ENCODE results near the gene SIRT5. TPM values are rescaled to one million over a fixed set of nuclear protein-coding genes. Genes with fewer than 3 reads are reported as not detected.
A peak's percentile ranks its signal among the peaks of the same experiment; 100 is the strongest.

The SIRT5 gene
- polyA plus RNA-seq, 4 donors: 10.9 to 25.7 (median 21.7) TPM

GRCh38 chr6:13550656-13551055 is 23.7 kb upstream of the SIRT5 start:
- DNase-seq (ENCODE audit: low read depth in 4 of 4, low spot score in 3 of 4): no peak

- DNase-seq (ENCODE audit: low read depth in 4 of 4, low spot score in 3 of 4): no peak
These were observed 20.8 kb upstream of the SIRT5 start for GRCh38 chr6:13553646-13554045.

DNA sequence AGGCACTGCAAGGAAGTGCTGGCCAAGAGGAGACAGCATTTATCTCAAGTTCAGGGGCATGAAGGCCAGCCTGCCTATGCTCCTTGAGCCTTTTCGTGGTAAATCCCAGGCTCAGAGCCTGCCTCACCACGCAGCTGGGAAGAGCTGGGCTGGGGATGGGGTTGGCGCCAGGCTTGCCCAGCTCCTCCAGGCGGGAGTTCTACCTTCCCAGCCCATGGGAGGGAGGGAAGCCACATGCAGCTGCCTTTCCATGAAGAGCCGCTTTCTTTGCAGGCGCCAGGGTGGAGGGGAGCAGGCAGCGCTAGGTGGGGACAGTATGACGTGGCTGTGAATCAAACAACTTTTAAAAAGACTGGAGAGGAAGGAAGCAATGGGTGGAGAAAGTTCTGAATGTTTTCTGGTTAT is 19.5 kb upstream of the SIRT5 start:
- no peak for DNase-seq (ENCODE audit: low read depth in 4 of 4, low spot score in 3 of 4)

- no peak for DNase-seq (ENCODE audit: low read depth in 4 of 4, low spot score in 3 of 4)
These were observed 16.6 kb upstream of the SIRT5 start for GRCh38 chr6:13557841-13558240.

GRCh38 chr6:13558718-13559117 is 15.7 kb upstream of the SIRT5 start:
- DNase-seq (ENCODE audit: low read depth in 4 of 4, low spot score in 3 of 4): no peak

GRCh38 chr6:13559251-13559650 is 15.2 kb upstream of the SIRT5 start:
- DNase-seq (ENCODE audit: low read depth in 4 of 4, low spot score in 3 of 4): no peak

GRCh38 chr6:13559968-13560650 is 14.3 kb upstream of the SIRT5 start:
- no peak for DNase-seq (ENCODE audit: low read depth in 4 of 4, low spot score in 3 of 4)

- no peak for DNase-seq (ENCODE audit: low read depth in 4 of 4, low spot score in 3 of 4)
These were observed 13.8 kb upstream of the SIRT5 start for GRCh38 chr6:13560651-13561044.

DNA sequence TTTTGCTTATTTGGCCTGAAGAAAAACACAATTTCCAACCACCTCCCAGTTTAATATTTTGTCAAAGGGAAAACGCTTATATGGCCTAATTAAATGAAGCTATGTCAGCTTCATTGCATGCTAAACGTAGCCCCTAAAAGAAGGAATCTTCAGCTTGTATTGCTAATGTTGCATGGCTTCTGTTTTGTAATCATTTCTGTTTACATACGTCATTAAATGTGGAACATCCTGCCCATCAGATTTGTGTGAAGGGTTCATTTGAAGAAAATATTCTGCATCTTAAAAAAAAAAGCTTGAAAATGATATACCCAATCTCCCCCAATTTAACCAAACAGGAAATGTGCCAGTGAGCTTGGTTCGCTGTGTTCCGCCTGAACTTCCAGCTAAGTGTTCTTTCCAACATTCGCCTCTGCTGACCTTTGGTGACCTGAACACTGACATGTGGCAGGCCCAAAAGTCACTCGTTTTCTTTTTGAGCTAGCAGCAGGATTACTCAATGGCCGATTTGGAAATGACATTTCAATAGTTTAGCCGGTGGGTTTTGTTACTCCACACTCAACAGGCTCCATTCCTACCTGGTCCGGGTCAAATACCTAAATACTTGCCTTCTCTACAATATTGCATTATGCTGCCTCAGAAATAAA is 12.7 kb upstream of the SIRT5 start:
- DNase-seq (ENCODE audit: low read depth in 4 of 4, low spot score in 3 of 4): no peak

- no peak for DNase-seq (ENCODE audit: low read depth in 4 of 4, low spot score in 3 of 4)
These were observed 11.4 kb upstream of the SIRT5 start for GRCh38 chr6:13563009-13563408.

- DNase-seq (ENCODE audit: low read depth in 4 of 4, low spot score in 3 of 4): no peak
These were observed 8.5 kb upstream of the SIRT5 start for GRCh38 chr6:13565921-13566320.

GRCh38 chr6:13566500-13566899 is 7.9 kb upstream of the SIRT5 start:
- DNase-seq (ENCODE audit: low read depth in 4 of 4, low spot score in 3 of 4): no peak

DNA sequence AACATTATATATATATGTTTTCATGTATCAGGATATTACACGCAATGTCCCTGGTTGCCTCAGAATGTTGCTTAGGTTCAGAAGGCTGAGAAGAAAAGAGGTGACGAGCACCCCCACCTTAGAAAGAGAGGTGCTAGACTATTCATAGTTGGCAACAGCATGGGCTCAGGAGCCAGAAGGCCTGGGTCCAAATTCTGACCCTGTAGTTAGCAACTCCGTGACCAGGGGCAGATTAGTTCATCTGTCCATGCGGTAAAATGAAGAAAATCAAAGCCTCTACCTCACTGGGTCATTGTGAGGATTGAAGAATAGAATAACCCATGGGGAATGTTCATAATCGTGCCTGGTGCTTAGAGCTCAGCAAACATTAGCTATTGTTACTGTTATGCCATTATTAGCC is 5.4 kb upstream of the SIRT5 start:
- DNase-seq (ENCODE audit: low read depth in 4 of 4, low spot score in 3 of 4): no peak

DNA sequence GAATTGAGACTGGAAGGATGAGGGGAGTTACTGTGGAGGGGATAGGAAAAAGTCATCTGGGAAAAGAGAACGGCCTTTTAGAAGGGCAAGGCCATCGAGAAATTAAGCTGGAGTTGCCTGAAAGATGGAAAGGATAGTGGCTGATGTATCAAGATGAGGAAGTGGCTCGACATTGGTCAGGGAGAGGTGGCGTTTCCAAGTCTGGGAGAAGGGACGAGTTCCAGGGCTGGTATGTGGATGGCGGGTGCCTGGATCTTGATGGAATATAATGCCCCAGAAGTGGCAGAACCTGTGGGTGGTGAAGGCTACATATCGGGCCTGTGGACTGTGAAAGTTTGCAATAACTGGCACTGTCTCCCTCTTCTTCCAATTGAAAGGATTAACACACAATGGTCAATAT is 2.2 kb upstream of the SIRT5 start:
- no peak for DNase-seq (ENCODE audit: low read depth in 4 of 4, low spot score in 3 of 4)

- no peak for DNase-seq (ENCODE audit: low read depth in 4 of 4, low spot score in 3 of 4)
These were observed 1.3 kb upstream of the SIRT5 start for GRCh38 chr6:13572951-13573654.

DNA sequence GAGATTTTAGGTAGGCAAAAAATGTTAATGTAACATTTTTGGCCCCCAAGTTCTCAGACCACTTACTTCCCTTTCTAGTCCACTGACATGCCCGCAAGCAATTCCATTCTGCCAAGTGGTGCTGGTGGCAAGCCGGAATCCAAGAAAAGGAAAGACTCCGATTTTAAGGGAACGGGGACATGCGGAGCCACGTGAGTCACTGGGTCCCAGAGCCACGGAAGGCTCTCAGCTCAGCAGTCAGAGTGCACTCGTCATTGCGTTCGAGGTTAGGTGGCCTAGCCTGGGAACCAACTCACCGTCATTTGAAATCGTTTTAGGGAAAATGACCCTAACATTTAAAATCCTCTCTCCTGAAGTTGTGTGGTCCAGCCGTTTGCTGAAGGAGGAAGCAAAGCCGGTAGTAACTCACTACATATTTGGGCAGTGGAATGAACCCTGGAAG is 711 bp upstream of the SIRT5 start:
- peak in 1 of 4 donors; percentile 21 for DNase-seq (ENCODE audit: low read depth in 4 of 4, low spot score in 3 of 4)

- DNase-seq (ENCODE audit: low read depth in 4 of 4, low spot score in 3 of 4): peak; percentile 87 to 89 (median 88)
These were observed 241 bp upstream of the SIRT5 start for GRCh38 chr6:13574149-13574570.

DNA sequence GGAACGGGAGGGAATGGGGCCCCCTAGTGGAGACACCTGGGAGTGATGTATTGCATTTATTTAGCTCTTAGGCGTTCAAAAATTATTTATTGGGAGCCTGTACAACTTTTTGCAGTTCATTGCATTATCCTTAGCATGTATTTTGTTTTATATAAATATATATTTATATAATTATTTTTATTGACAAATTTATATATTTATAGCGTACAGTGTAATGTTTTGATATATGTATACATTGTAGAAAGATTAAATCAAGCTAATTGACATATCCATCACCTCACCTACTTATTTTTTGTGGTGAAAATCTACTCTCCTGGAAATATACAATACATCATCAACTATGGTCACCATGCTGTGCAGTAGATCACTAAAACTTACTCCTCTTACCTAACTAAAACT is 975 bp downstream of the SIRT5 start:
- no peak for DNase-seq (ENCODE audit: low read depth in 4 of 4, low spot score in 3 of 4)

- no peak for DNase-seq (ENCODE audit: low read depth in 4 of 4, low spot score in 3 of 4)
These were observed 1.6 kb downstream of the SIRT5 start for GRCh38 chr6:13576017-13576416.

GRCh38 chr6:13577926-13578325 is 3.5 kb downstream of the SIRT5 start:
- no peak for DNase-seq (ENCODE audit: low read depth in 4 of 4, low spot score in 3 of 4)

GRCh38 chr6:13579911-13580310 is 5.5 kb downstream of the SIRT5 start:
- DNase-seq (ENCODE audit: low read depth in 4 of 4, low spot score in 3 of 4): no peak

GRCh38 chr6:13581700-13582229 is 7.4 kb downstream of the SIRT5 start:
- no peak for DNase-seq (ENCODE audit: low read depth in 4 of 4, low spot score in 3 of 4)
